GM19238 (cell line): Measurements from ENCODE around the gene ABHD14A.

Source experiments
- DNase-seq: peaks from one replicate; pipeline ENCODE4 v3.0.0; 2011; ENCODE audit warnings: low spot score; ENCODE audit not compliant: insufficient read length

ABHD14A gene

DNA sequence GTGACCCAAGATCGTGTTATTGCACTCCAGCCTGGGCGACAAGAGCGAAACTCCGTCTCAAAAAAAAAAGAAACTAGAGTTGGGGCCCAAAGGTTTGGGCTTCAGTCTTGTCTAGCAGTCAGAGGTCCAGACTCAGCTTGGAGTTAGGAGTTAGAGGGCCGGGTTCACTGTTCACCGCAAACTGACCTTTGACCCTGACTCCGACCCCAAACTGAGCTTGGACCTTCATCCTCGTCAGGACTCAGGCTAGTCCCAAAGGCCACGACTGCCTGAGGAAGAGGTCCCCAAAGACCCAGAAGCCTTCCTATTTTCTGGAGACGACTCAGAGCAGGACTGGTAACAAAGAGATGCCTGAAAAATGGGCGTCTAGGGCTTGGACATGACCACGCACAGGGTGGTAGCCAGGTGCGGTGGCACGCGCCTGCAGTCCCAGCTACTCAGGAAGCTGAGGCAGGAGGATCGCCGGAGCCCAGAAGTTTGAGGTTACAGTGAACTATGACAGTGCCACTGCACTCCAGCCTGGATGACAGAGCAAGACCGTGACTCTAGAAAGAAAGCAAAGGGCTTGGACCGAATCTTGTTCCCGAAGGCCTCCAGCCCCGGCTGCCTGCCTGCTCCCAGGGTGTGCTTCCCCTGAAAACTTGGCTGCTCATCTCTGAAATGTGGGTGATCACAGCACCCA is 43.6 kb downstream of the ABHD14A start:
- no peak for DNase-seq

DNA sequence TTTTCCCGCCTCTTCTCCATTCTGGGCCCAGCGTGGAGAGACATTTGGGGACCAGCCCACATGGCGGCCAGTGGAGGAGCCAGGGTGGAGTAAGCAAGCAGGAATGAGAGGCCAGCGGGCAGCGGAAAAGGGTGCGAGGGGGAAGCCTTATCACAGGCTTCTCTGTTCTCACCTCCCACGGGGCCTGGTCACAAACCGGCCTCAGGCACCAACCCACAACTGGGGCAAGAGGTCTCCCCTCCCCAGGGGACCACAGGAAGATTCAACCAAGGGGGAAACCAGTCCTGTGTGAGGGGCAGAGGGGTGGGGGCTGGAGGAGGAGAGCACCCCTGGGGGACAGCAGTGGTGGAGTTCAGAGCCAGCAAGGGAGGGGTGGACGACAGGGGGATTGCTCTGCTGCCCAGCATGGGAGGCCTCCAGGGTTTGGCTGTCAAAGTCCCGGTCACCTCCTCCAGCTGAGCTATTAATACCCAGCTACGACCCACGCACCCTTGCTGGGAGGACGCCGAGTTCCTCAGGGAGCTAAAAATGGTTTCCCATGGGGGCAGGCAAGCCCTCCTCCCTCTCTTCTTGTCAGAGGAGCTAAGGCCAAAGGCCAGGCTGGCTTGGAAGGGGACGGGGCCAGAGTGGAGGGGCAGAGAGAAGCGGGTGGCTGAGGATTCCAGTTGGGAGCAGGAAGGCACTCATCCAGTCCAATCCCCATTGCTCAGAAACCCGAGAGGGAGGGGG is 44.7 kb downstream of the ABHD14A start:
- DNase-seq = no peak

DNA sequence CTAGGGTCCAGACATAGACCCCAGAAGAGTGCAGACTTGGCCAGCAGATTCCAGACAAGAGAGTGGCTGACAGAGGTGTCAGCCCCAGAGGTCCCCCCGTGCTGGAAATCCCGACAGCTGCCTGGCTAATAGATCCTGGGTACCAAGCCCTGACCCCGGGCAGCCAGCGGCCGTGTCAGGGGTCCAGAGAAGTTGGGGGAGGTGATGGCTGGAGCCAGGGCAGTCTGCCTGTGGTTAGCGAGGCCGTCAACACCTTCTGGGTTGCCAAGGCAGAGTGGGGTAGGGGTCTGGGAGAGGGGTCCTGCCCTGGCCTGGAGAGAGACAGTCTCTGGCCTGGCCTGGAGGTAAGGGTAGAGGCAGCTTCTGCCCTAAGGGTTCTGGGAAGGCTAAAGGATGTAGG is 45.9 kb downstream of the ABHD14A start:
- DNase-seq = no peak

DNA sequence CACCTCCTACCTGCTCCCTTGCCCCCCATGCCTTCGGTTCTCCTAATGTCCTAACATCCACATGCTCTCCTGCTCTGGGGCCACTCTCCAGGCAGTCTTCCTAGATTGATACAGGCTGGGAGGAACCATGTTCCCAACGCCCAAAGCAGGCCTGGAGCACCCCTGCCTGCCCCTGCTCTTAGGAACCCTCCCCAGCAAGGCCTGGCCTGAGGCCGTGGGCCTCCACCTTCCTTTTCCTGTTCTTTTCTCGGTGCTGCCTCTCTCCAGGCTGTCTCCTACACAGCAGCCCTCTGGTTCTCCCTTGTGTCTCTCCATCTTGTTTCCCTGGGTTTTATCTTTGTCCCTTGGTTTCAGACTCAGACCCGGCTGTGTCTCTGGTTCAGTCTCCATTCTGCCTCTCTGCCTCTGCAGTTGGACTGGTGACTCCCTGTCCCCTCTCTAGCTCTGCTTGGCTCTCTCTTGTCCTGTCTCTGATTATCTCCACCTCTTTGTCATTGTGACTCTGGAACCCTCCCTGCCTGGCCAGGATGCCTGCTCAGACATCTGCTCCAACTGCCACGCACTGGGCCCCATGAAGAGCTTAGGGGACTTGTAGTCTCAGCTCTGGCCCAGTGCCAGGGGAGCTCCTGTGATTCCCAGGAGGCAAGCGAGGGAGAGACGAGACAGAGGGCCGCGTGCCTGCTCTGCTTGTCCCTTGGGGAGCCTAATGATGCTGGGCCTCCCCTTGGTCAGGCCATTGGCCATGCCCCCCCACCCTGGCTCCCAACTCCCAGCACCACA is 46.8 kb downstream of the ABHD14A start:
- DNase-seq = no peak

DNA sequence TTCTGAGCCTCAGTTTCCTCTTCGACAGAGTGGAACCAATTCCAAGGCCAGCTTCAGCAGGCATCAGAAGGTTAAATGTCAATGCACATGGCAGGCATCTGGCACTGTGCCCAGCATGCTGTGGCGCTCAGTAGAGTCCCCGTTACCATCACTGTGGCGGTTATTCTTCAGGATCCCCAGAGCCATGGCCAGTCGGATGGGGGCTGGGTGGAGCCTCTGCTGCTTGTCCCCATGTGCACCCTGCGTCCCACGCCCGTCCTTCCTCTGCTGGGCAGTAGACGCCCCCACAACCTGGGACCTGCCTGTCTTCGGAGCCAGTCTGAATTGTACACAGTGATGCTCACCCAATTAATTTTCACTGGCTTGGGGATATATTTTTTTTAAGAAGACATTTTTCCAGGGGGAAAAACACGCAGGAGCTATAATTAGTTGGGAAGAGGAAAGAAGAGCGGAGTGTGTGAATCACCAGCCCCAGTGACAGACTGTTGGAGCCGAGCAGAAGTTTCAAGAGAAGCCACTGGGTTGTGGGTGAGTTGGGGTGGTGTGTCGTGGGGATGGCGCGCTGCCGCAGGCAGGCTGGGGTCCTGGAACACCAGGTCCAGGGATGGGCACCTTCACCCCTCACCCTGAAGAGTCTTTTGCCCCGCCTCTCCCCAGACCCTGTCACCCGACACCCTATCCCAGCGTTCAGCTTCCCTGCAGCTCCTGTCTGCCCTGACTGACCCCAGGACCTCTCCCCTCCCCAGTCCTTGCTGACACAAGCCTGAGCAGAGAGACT is 47.6 kb downstream of the ABHD14A start:
- no peak for DNase-seq

GRCh38 chr3:52023101-52023770 is 48.4 kb downstream of the ABHD14A start:
- no peak for DNase-seq

DNA sequence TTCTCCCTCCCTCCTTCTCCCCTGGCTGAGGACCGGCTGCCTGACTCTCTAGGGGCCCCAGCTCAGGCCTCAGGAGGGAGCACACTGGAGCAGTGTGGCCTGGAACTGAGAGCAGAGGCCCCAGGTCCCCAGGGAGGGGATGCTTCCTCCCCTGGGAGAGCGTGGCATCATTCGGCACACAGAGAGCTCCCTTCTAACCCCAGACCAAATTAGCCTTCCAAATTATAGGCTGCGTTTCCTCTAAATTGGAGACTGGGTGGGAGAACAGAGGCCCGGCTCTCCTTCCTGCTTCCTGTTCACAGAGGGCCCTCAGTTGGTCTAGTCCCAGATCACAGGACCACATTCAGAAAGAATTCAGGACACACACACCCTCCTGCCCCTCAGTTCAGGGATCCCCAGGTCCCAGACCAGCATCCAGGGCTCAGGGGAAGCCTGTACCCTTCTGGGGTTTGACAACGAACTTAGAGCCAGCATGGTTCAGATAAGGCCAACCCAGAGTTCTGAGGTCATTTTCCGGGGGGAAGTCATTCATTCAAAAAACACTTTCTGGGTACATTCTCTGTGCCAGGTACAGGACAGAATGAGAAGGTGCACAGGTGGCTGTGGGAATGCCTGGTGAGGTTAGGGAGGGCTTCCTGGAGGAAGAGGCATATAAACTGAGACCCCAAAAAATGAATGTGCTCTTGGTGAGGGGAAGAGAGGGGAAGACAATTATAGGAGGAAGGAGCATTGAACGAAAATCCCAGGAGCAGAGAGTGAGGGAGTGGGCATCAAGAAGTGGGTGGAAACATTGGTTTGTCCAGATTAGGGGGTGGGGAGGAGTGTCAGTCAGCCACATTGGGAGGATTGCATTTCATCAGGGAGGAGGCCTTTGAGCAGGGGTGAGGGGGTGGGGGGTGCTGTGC is 49.2 kb downstream of the ABHD14A start:
- peak; percentile 83 for DNase-seq

DNA sequence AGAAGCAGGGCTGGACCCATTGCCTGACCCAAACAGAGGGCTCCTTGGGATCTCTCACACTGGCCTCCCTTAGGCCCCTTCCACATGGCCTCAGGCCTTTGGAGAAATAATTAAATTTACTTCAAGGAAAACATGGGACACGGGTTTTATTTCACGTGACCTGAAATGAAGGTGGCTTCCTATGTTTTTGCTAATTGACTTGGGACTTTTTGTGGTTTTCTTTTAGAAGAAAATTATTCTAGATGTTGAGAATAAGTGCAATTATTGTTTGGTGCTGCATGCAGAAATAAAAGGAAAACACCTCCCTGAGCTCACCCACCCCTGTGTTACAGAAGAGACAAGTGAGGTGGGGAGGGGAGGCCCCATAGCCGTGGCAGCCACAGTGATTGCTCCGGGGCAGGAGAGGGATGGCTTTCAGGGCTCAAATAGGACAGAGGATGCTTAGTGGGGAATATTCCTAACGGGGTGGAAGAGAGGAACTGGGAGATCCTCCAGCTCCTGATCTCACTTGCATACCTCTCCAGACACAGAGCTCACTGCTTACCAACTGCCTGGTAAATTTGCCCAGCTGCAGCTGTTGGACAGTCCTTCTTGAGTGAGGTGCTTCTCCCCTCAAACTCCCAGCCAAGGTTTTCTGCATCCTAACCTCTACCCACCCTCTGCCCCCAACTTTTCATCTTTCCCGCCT is 50.0 kb downstream of the ABHD14A start:
- no peak for DNase-seq

DNA sequence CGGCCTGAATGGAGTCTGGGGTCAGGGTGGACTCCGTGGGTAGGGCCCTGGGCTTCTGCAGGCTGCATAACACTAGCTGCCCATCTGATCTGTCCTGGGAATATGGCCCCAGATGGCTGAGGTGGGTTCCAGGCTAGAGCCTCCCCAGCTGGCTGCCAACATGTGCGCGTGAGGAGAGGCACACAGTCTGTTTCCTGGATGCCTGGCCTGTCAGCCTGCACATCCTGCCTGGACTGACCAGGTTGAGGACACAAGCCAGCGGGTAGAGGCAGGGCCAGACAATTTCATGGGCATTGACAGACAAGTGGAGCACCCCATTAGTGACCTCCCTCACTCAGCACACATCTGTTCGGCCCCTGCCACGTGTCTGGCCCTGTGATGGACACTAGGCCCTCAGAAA is 50.6 kb downstream of the ABHD14A start:
- DNase-seq = no peak

- no peak for DNase-seq
Observed at GRCh38 chr3:52026041-52026440, 51.2 kb downstream of the ABHD14A start.

DNA sequence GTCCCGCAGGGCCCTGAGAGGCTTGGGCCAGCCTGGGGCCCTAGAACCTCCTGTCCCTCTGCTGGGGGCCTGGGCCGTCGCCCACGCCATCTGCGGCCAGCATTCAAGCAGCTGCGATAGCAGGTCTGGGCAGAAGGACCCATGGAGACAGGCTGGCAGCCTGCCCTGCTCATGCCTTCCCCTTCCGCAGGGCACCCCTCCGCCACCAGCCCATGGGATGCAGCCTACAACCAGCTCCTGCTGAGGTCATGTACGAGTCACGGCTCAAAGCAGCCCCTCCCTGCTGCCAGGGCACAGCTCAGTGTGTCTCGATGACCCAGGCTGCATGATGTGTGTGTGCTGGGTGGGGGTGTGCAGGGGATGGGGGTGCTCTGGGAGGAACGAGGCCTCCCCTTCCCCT is 53.7 kb downstream of the ABHD14A start:
- no peak for DNase-seq

GRCh38 chr3:52029053-52029452 is 54.2 kb downstream of the ABHD14A start:
- no peak for DNase-seq

DNA sequence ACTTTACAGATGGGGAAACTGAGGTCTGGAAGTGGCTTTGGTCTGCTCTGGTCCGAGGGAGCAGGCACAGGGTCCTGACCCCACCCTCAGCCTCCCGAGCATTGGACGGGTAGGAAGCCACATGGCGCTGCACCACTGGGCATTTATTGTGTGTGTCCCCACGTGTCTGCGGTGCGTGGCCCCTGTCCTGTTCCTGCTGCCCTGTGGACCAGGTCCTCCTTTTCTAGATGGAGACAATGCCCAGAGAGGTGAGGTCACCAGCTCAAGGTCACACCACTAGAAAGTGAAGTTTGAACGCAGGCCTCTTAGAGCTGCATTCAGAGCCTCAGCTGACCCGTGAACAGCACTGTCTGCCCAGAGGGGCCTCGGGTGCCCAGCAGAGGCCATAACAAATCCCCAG is 54.7 kb downstream of the ABHD14A start:
- no peak for DNase-seq
